ENCODE measurements around the gene PRR29.

The PRR29 gene

GRCh38 chr17:63987221-63988126 lies 10.7 kb upstream of the PRR29 start:
- TF ChIP-seq, protein P1, sequence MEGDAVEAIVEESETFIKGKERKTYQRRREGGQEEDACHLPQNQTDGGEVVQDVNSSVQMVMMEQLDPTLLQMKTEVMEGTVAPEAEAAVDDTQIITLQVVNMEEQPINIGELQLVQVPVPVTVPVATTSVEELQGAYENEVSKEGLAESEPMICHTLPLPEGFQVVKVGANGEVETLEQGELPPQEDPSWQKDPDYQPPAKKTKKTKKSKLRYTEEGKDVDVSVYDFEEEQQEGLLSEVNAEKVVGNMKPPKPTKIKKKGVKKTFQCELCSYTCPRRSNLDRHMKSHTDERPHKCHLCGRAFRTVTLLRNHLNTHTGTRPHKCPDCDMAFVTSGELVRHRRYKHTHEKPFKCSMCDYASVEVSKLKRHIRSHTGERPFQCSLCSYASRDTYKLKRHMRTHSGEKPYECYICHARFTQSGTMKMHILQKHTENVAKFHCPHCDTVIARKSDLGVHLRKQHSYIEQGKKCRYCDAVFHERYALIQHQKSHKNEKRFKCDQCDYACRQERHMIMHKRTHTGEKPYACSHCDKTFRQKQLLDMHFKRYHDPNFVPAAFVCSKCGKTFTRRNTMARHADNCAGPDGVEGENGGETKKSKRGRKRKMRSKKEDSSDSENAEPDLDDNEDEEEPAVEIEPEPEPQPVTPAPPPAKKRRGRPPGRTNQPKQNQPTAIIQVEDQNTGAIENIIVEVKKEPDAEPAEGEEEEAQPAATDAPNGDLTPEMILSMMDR (IDR thresholded peaks at IDR 0.05), result no peak

DNA sequence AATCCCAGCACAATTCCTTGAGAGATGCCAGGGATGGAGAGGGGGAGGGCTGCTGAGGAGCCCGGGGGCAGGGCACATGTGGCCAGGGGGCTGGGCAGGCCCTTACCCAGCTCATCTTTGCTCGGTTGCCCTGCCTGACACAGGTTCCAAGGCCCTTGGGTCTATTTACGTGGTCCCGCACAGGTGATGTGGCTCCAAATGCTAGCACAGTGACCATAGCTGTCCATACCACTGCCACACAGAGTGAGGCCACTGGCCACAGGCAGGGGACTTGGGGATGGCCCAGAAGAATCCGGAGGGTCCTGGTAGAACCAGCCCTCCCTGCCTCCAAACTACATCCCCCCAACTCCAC lies 10.0 kb upstream of the PRR29 start:
- TF ChIP-seq, protein P1 (IDR thresholded peaks at IDR 0.05), result no peak

- TF ChIP-seq, protein P1 (IDR thresholded peaks at IDR 0.05), result no peak
Measured at GRCh38 chr17:63988741-63989621, 9.2 kb upstream of the PRR29 start.

DNA sequence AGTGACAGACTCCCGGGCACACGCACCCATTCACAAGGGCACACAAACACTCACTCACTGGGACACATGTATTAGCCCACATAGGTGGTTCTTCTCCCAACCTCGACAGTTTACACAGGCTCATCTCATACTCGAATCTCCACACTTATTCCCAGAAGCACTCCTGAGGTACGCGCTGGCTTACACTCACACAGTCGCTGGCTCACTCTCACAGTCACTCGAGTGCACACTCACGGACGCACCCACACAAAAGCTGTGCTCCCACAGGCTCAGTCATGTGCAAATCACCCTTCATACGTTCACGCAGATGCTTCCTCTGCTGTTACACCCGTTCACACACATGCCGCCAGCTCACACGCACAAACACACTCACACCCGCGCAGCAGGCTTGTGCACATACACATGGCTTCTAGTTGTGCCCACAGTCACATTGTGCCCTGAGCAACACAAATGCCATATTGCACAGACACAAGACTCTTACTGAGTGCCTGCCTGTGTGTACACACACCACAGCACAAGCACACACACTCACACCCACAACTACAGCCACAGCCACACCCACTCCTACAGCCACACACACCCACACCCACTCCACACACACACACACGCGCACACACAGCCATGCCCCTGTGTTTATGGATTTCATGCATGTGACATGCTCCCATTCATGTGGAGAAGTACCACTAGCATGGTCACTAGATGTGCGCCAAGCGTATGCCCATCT lies 8.4 kb upstream of the PRR29 start:
- TF ChIP-seq, protein P1 (IDR thresholded peaks at IDR 0.05), result no peak

DNA sequence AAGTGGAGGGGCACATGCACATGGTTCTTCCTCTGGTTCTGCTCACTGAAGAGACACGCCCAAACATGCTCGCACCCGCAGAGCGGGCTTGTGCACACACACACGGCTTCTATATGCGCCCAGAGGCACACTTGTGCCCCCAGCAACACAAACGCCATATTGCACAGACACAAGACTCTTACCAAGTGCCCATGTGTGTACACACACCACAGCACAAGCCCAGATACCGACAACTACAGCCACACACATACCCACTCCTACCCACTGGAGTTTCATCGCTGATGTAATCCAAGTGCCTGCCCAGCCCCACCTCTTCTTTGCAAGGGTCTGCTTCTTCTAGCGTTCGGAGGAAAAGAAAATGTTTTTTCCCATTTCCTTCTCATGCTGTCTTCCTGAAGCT lies 6.5 kb upstream of the PRR29 start:
- TF ChIP-seq, protein P1 (IDR thresholded peaks at IDR 0.05), result no peak

DNA sequence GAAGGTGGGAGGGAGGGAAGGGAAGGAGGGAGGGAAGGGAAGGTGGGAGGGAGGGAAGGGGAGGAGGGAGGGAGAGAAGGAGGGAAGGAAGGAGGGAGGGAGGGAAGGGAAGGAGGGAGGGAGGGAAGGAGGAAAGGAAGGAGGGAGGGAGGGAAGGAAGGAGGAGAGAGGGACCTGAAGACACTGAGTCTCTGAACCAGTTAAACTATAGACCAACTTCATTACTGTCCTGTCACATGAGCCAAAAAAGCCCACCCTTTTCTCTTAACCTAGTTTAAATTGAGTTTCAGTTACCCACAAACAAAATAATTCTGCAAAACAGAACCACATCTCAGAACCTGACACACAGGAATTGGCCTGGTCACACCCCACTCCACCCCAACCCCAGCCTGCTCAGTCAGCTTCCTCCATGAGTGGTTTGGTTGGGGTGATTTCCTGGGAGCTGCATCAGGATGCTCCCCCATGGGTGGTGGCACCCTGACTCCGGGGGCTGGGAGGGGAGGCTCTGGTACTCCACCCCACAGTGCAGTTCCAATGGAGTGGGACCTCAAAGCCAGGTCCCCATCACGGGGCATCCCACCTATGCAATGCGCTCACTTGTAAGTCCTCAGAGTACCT lies 4.7 kb upstream of the PRR29 start:
- TF ChIP-seq, protein P1 (IDR thresholded peaks at IDR 0.05), result no peak

DNA sequence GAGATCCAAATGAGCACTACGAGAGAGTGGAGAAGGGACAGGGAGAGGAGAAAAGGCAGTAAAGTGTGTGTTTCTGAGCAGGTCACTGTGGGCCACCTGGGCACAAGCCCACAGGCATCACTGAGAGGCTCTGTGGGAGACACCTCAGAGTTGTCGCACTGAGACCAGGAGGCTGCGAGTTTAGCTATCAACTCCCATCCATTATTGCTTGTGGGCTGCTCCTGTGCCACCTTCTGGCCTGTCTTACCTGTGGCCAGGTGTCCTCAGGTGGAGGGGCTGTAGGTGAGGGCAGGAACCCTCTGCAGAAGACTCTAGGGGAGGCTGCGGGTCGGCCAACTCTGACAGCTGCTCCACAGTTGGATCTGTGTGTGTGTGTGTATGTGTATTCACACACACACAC lies 2.5 kb upstream of the PRR29 start:
- TF ChIP-seq, protein P1 (IDR thresholded peaks at IDR 0.05), result no peak

Measured in LNCAP (cell line).